OCI-LY3 (cell line): ENCODE measurements around the gene CDR2L.

ENCODE experiments used
- EZH2phosphoT487 ChIP-seq: fragments of 200-600 bp; shearing (Covaris generic); IDR thresholded peaks from 2 replicates; pipeline ENCODE4 v1.6.1; 2018; ENCODE audit warnings: antibody characterized with exemption, mixed run types, low read depth
- TF ChIP-seq, protein P1 (sequence below): fragments of 200-600, 300-600 bp; sonication (generic); IDR thresholded peaks from 2 replicates; pipeline ENCODE4 v1.5.1; 2014; ENCODE audit warnings: antibody characterized with exemption, low read length, low read depth

DNA sequence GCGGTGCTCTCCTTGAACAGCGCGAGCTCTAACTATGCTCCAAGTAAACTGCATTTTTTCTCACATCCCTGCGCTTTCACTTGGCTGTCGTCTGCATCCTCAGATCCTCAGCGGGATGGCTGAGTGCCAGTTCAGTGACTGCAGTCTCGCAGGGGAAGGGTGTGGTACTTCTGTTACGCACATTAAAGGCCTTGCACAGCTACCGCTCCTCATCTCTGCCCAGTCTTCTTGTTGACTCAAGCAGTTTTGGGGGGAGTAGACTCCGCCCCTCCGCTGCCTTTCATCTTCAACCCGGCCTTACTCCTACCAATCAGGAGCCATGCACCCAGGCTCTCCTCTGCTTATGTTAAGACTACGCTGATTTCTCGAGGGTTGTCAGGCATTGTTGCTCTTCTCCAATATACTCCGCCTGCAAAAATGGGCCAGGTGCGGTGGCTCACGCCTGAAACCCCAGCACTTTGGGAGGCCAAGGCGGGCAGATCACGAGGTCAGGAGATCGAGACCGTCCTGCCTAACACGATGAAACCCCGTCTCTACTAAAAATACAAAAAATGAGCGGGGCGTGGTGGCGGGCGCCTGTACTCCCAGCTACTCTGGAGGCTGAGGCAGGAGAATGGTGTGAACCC is 49.3 kb downstream of the CDR2L start:
- TF ChIP-seq, protein P1, sequence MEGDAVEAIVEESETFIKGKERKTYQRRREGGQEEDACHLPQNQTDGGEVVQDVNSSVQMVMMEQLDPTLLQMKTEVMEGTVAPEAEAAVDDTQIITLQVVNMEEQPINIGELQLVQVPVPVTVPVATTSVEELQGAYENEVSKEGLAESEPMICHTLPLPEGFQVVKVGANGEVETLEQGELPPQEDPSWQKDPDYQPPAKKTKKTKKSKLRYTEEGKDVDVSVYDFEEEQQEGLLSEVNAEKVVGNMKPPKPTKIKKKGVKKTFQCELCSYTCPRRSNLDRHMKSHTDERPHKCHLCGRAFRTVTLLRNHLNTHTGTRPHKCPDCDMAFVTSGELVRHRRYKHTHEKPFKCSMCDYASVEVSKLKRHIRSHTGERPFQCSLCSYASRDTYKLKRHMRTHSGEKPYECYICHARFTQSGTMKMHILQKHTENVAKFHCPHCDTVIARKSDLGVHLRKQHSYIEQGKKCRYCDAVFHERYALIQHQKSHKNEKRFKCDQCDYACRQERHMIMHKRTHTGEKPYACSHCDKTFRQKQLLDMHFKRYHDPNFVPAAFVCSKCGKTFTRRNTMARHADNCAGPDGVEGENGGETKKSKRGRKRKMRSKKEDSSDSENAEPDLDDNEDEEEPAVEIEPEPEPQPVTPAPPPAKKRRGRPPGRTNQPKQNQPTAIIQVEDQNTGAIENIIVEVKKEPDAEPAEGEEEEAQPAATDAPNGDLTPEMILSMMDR, result no peak
- TF ChIP-seq EZH2phosphoT487, result no peak
